ENCODE results near the gene SUCO. TPM values are rescaled to one million over a fixed set of nuclear protein-coding genes. Genes with fewer than 3 reads are reported as not detected.

The SUCO gene
- total RNA-seq, 1 experiment from 2014 or later = 22.6 TPM

DNA sequence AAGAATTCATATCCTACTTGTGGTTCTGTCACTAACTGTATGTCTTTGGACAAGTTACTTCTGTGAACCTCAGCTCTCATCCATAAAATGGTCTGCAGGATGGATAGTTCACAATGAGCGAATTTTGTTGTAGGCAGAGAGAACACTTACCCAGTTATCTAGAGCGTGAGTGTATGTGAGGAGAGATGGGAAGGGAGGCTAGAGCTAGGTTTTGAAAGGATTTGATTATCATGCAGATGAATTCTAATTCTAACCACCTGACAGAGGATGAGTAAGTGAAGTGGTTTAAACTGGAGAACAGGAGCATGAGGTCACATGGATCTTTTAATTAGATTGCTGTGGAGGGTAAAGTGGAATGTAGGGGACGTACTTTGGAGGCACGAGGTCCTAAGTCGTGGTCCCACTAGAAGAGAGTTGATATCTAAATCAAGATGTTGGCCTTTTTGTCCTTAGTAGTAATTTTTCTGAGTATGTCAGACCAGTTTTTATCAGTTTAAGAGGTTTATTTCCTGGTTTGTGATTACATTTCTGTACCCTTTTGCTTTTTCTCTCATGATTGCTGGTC lies 5.0 kb downstream of the SUCO start:
- no peak overlapping the region for H2AFZ ChIP-seq (ENCODE audit: low read depth, low read length, poor library complexity, severe bottlenecking)
- TF ChIP-seq ELF1 (IDR thresholded peaks at IDR 0.05; ENCODE audit: borderline replicate concordance, low read depth) = no peak
- no peak for TF ChIP-seq CBX3 (IDR thresholded peaks at IDR 0.05; ENCODE audit: low read depth)
- TF ChIP-seq EGR1 (IDR thresholded peaks at IDR 0.05; ENCODE audit: low read depth) = no peak
- no peaks in the 10 kb centered on the region for H4K20me1 ChIP-seq (ENCODE audit: insufficient read depth)
- H3K9me2 ChIP-seq (ENCODE audit: insufficient read depth) = no peaks in the 10 kb centered on the region
- BruUV-seq (replicated peaks) = no TSS peak
- intact Hi-C loops (cut with micrococcal nuclease) = no loop called here
- H3K4me3 ChIP-seq (replicated peaks in 1 of 2; ENCODE audit: low read depth in 1 of 2, low read length in 2 of 2) = no peak overlapping the region
- no peaks in the 10 kb centered on the region for H3K36me3 ChIP-seq (ENCODE audit: control insufficient read depth in 1 of 2, insufficient read depth in 2 of 2, low read length in 2 of 2)
- RAD21 ChIA-PET (ENCODE audit: low non-redundant PET in 1 of 2, low total read pairs in 2 of 2, uncharacterized antibody in 2 of 2, unreplicated experiment in 2 of 2) = no interaction called here
- POLR2A ChIA-PET = no interaction called here
- CTCF ChIA-PET = no interaction called here
- no peak overlapping the region for H3K9ac ChIP-seq (ENCODE audit: low read length)
- H3K27ac ChIP-seq (ENCODE audit: low read depth, low read length) = no peak overlapping the region
- no peaks in the 10 kb centered on the region for H3K27me3 ChIP-seq (ENCODE audit: insufficient read depth, low read length)
- peaks cover 0 to 10% of the 10 kb centered on the region in 2 experiments; a peak in 2 of 4 replicates for H3K4me1 ChIP-seq (ENCODE audit: control insufficient read depth in 1 of 2, insufficient read depth in 2 of 2, low read length in 2 of 2)
- no peaks in the 10 kb centered on the region for H3K9me3 ChIP-seq (ENCODE audit: control insufficient read depth in 1 of 2, insufficient read depth in 1 of 2, low read depth in 1 of 2, low read length in 2 of 2)
- no peak overlapping the region for H3K4me2 ChIP-seq (ENCODE audit: low read length)
- peaks cover 94% of the 10 kb centered on the region for H3K79me2 ChIP-seq (ENCODE audit: insufficient read depth, low read length)
- DNase-seq (ENCODE audit: low read depth, low spot score) = no peak
- ATAC-seq = no peak

DNA sequence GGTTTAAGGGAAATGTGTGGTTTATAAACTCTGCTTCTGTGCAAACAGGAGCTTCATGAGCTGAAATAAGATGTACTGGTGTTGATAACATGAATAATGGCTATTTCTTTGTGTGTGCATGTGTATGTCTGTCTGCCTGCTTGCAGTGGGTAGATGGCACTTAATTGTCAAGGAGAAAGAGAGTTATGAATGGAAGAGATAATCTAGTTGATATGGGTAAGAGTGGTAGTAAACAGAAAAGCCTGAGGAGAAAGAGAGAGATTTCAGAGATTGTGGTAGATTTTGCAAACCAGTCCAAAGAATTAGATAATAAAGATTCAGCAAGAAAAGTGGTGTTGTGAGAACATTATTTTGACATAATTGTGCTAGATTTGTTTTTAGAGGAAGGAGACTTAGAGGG lies 7.7 kb downstream of the SUCO start:
- no peaks in the 10 kb centered on the region for H3K27me3 ChIP-seq (ENCODE audit: insufficient read depth, low read length)
- no peak overlapping the region for H3K4me3 ChIP-seq (replicated peaks in 1 of 2; ENCODE audit: low read depth in 1 of 2, low read length in 2 of 2)
- H4K20me1 ChIP-seq (ENCODE audit: insufficient read depth) = no peaks in the 10 kb centered on the region
- RAD21 ChIA-PET (ENCODE audit: low non-redundant PET in 1 of 2, low total read pairs in 2 of 2, uncharacterized antibody in 2 of 2, unreplicated experiment in 2 of 2) = no interaction called here
- no peaks in the 10 kb centered on the region for H3K9me3 ChIP-seq (ENCODE audit: control insufficient read depth in 1 of 2, insufficient read depth in 1 of 2, low read depth in 1 of 2, low read length in 2 of 2)
- CTCF ChIA-PET = no interaction called here
- H3K4me2 ChIP-seq (ENCODE audit: low read length) = no peak overlapping the region
- DNase-seq (ENCODE audit: low read depth, low spot score) = no peak
- H3K4me1 ChIP-seq (ENCODE audit: control insufficient read depth in 1 of 2, insufficient read depth in 2 of 2, low read length in 2 of 2) = no peaks in the 10 kb centered on the region
- H3K9ac ChIP-seq (ENCODE audit: low read length) = no peak overlapping the region
- H2AFZ ChIP-seq (ENCODE audit: low read depth, low read length, poor library complexity, severe bottlenecking) = no peak overlapping the region
- no peaks in the 10 kb centered on the region for H3K36me3 ChIP-seq (ENCODE audit: control insufficient read depth in 1 of 2, insufficient read depth in 2 of 2, low read length in 2 of 2)
- H3K27ac ChIP-seq (ENCODE audit: low read depth, low read length) = no peak overlapping the region
- H3K79me2 ChIP-seq (ENCODE audit: insufficient read depth, low read length) = peaks cover 91% of the 10 kb centered on the region
- H3K9me2 ChIP-seq (ENCODE audit: insufficient read depth) = no peaks in the 10 kb centered on the region
- no peak for ATAC-seq
- intact Hi-C loops (cut with micrococcal nuclease) = no loop called here
- BruUV-seq (replicated peaks) = no TSS peak
- POLR2A ChIA-PET = no interaction called here
- no peak for TF ChIP-seq POLR2AphosphoS5 (IDR thresholded peaks at IDR 0.05; ENCODE audit: low read depth, low read length)
- TF ChIP-seq, protein P1, sequence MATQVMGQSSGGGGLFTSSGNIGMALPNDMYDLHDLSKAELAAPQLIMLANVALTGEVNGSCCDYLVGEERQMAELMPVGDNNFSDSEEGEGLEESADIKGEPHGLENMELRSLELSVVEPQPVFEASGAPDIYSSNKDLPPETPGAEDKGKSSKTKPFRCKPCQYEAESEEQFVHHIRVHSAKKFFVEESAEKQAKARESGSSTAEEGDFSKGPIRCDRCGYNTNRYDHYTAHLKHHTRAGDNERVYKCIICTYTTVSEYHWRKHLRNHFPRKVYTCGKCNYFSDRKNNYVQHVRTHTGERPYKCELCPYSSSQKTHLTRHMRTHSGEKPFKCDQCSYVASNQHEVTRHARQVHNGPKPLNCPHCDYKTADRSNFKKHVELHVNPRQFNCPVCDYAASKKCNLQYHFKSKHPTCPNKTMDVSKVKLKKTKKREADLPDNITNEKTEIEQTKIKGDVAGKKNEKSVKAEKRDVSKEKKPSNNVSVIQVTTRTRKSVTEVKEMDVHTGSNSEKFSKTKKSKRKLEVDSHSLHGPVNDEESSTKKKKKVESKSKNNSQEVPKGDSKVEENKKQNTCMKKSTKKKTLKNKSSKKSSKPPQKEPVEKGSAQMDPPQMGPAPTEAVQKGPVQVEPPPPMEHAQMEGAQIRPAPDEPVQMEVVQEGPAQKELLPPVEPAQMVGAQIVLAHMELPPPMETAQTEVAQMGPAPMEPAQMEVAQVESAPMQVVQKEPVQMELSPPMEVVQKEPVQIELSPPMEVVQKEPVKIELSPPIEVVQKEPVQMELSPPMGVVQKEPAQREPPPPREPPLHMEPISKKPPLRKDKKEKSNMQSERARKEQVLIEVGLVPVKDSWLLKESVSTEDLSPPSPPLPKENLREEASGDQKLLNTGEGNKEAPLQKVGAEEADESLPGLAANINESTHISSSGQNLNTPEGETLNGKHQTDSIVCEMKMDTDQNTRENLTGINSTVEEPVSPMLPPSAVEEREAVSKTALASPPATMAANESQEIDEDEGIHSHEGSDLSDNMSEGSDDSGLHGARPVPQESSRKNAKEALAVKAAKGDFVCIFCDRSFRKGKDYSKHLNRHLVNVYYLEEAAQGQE (IDR thresholded peaks at IDR 0.05; ENCODE audit: low read depth) = no peak
- TF ChIP-seq EGR1 (IDR thresholded peaks at IDR 0.05; ENCODE audit: low read depth) = no peak
- no peak for TF ChIP-seq YY1 (IDR thresholded peaks at IDR 0.05; ENCODE audit: extremely low read depth, insufficient replicate concordance, low read depth, low read length)
- TF ChIP-seq SIN3A (IDR thresholded peaks at IDR 0.05; ENCODE audit: low read depth) = no peak
- no peak for TF ChIP-seq CBX3 (IDR thresholded peaks at IDR 0.05; ENCODE audit: low read depth)
- TF ChIP-seq, protein P2, sequence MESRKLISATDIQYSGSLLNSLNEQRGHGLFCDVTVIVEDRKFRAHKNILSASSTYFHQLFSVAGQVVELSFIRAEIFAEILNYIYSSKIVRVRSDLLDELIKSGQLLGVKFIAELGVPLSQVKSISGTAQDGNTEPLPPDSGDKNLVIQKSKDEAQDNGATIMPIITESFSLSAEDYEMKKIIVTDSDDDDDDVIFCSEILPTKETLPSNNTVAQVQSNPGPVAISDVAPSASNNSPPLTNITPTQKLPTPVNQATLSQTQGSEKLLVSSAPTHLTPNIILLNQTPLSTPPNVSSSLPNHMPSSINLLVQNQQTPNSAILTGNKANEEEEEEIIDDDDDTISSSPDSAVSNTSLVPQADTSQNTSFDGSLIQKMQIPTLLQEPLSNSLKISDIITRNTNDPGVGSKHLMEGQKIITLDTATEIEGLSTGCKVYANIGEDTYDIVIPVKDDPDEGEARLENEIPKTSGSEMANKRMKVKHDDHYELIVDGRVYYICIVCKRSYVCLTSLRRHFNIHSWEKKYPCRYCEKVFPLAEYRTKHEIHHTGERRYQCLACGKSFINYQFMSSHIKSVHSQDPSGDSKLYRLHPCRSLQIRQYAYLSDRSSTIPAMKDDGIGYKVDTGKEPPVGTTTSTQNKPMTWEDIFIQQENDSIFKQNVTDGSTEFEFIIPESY (IDR thresholded peaks at IDR 0.05; ENCODE audit: extremely low read depth, insufficient replicate concordance, low read length) = no peak
- no peak for TF ChIP-seq ELF1 (IDR thresholded peaks at IDR 0.05; ENCODE audit: borderline replicate concordance, low read depth)
- TF ChIP-seq POLR2A (IDR thresholded peaks at IDR 0.05; ENCODE audit: borderline replicate concordance, extremely low read depth, insufficient read depth, insufficient read length) = no peak
- no peak for TF ChIP-seq EZH2phosphoT487 (IDR thresholded peaks at IDR 0.05; ENCODE audit: borderline replicate concordance)
- TF ChIP-seq, protein P3, sequence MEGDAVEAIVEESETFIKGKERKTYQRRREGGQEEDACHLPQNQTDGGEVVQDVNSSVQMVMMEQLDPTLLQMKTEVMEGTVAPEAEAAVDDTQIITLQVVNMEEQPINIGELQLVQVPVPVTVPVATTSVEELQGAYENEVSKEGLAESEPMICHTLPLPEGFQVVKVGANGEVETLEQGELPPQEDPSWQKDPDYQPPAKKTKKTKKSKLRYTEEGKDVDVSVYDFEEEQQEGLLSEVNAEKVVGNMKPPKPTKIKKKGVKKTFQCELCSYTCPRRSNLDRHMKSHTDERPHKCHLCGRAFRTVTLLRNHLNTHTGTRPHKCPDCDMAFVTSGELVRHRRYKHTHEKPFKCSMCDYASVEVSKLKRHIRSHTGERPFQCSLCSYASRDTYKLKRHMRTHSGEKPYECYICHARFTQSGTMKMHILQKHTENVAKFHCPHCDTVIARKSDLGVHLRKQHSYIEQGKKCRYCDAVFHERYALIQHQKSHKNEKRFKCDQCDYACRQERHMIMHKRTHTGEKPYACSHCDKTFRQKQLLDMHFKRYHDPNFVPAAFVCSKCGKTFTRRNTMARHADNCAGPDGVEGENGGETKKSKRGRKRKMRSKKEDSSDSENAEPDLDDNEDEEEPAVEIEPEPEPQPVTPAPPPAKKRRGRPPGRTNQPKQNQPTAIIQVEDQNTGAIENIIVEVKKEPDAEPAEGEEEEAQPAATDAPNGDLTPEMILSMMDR (IDR thresholded peaks at IDR 0.05 in 2 of 3, conservative IDR thresholded peaks at IDR 0.05 in 1 of 3; ENCODE audit: borderline replicate concordance in 1 of 3, insufficient read depth in 1 of 3, low read depth in 2 of 3, low read length in 2 of 3) = no peak
- TF ChIP-seq ZFX (IDR thresholded peaks at IDR 0.05) = no peak

Data from HCT116 (cell line).